Measurements from ENCODE around the gene DNAJC17. TPM values are rescaled to one million over a fixed set of nuclear protein-coding genes. Genes with fewer than 3 reads are reported as not detected.

DNAJC17 gene
- total and polyA plus RNA-seq, 2 donors (not counting 1 experiment from before 2014, with no cell fraction given), result 30.5 to 46.1 TPM

DNA sequence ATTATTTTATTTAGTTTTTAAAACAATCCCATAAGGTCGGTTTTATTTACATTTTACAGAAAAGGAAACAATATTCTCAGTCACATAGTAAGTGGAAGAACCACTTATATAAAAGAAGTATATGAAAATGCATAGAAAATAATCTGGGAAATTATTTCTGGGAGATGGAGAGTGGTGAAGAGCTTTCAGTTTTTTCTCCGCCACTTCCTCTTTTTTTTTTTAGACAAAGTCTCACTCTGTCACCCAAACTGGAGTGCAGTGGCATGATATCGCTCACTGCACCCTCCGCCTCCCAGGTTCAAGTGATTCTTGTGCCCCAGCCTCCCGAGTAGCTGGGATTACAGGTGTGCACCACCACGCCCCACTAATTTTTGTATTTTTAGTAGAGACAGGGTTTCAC is 91.1 kb downstream of the DNAJC17 start:
- intact Hi-C loops (cut with micrococcal nuclease), result no loop called here
- no peak for DNase-seq
- no peaks in the 10 kb centered on the region for H3K9me3 ChIP-seq (ENCODE audit: control extremely low read depth in 1 of 3, control insufficient read depth in 2 of 3, insufficient read depth in 1 of 3, low read length in 2 of 3)
- no peak overlapping the region for H3K4me2 ChIP-seq (replicated peaks; ENCODE audit: low read depth, low read length, poor library complexity, severe bottlenecking)
- no peak overlapping the region for H3K27ac ChIP-seq (ENCODE audit: low read length in 2 of 2)
- CTCF ChIA-PET, result interaction anchor here (0.6 to 1.3 kb wide), 2 partner anchors 9 to 31 kb away, joined by 3 read pairs; no protein-coding TSS in a partner anchor
- Mint-ChIP-seq H3K27ac (no peak overlapping the region), H3K4me3 (no peak overlapping the region), H3K4me1 (no peaks in the 10 kb centered on the region), H3K27me3 (no peaks in the 10 kb centered on the region), H3K9me3 (ENCODE audit: insufficient read depth) (no peaks in the 10 kb centered on the region)
- no peaks in the 10 kb centered on the region for H3K27me3 ChIP-seq (replicated peaks in 1 of 4; ENCODE audit: control extremely low read depth in 1 of 4, control insufficient read depth in 3 of 4, insufficient read depth in 4 of 4, low read length in 3 of 4)
- WGBS (ENCODE audit: insufficient coverage), result 100% methylated on average over 3 of the region's 6 CpGs
- H4K20me1 ChIP-seq (ENCODE audit: control insufficient read depth, insufficient read depth, low read length, poor library complexity, severe bottlenecking), result no peaks in the 10 kb centered on the region
- POLR2A ChIA-PET, result no interaction called here
- no peak overlapping the region for H3K4me3 ChIP-seq (ENCODE audit: control extremely low read depth in 1 of 5, extremely low read depth in 1 of 5, insufficient read depth in 1 of 5, low read depth in 2 of 5, low read length in 4 of 5)
- no peak overlapping the region for H3K9ac ChIP-seq (ENCODE audit: low read length)
- TF ChIP-seq, protein P1, sequence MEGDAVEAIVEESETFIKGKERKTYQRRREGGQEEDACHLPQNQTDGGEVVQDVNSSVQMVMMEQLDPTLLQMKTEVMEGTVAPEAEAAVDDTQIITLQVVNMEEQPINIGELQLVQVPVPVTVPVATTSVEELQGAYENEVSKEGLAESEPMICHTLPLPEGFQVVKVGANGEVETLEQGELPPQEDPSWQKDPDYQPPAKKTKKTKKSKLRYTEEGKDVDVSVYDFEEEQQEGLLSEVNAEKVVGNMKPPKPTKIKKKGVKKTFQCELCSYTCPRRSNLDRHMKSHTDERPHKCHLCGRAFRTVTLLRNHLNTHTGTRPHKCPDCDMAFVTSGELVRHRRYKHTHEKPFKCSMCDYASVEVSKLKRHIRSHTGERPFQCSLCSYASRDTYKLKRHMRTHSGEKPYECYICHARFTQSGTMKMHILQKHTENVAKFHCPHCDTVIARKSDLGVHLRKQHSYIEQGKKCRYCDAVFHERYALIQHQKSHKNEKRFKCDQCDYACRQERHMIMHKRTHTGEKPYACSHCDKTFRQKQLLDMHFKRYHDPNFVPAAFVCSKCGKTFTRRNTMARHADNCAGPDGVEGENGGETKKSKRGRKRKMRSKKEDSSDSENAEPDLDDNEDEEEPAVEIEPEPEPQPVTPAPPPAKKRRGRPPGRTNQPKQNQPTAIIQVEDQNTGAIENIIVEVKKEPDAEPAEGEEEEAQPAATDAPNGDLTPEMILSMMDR (IDR thresholded peaks at IDR 0.05), result no peak
- no peak for TF ChIP-seq EZH2 (IDR thresholded peaks at IDR 0.05; ENCODE audit: borderline replicate concordance, insufficient read depth, low read depth, low read length, poor library complexity, severe bottlenecking)
- H3K36me3 ChIP-seq (replicated peaks in 1 of 2; ENCODE audit: control extremely low read depth in 1 of 2, control insufficient read depth in 1 of 2, extremely low read depth in 1 of 2, insufficient read depth in 2 of 2, low read length in 1 of 2), result peaks cover 0 to 1% of the 10 kb centered on the region in 2 experiments
- ATAC-seq (ENCODE audit: low read depth), result no peak
- H3K4me1 ChIP-seq (ENCODE audit: control insufficient read depth in 2 of 2, insufficient read depth in 2 of 2, low read length in 2 of 2), result no peaks in the 10 kb centered on the region
- no peak overlapping the region for H2AFZ ChIP-seq (ENCODE audit: insufficient read depth, low read depth, low read length, poor library complexity, severe bottlenecking)
- H3K79me2 ChIP-seq (ENCODE audit: control insufficient read depth, insufficient read depth, low read length), result no peaks in the 10 kb centered on the region

Small RNAs within 50 kb of the gene (small RNA-seq; reads per million reads assigned to genes)
- not detected for gene SUMO2P15 (ENCODE audit: insufficient read length, low read depth, low replicate concordance)

Other genes with a start within 250 kb of the DNAJC17 start
- gene CCDC32, start 242.4 kb downstream of the DNAJC17 start, total RNA-seq, result 76.6 and 78.4 TPM in 2 replicates
- 24.0 and 29.5 TPM in 2 replicates for gene CCDC32, start 242.4 kb downstream of the DNAJC17 start, polyA plus RNA-seq
- 21.1 and 22.8 TPM in 2 replicates for gene RPUSD2, start 238.2 kb downstream of the DNAJC17 start, total RNA-seq
- 5.0 and 9.8 TPM in 2 replicates for gene RPUSD2, start 238.2 kb downstream of the DNAJC17 start, polyA plus RNA-seq
- 3.7 and 4.0 TPM in 2 replicates for gene KNL1, start 213.2 kb downstream of the DNAJC17 start, total RNA-seq
- gene KNL1, start 213.2 kb downstream of the DNAJC17 start, polyA plus RNA-seq, result 0.91 and 1.7 TPM in 2 replicates
- gene RAD51, start 112.3 kb downstream of the DNAJC17 start, total RNA-seq, result 1.9 and 2.0 TPM in 2 replicates
- 0.61 and 0.67 TPM in 2 replicates for gene RAD51, start 112.3 kb downstream of the DNAJC17 start, polyA plus RNA-seq
- 22.1 and 24.2 TPM in 2 replicates for gene RMDN3, start 52.2 kb downstream of the DNAJC17 start, total RNA-seq
- 11.6 and 12.4 TPM in 2 replicates for gene RMDN3, start 52.2 kb downstream of the DNAJC17 start, polyA plus RNA-seq
- 23.1 and 23.7 TPM in 2 replicates for gene GCHFR, start 43.4 kb downstream of the DNAJC17 start, total RNA-seq
- gene GCHFR, start 43.4 kb downstream of the DNAJC17 start, polyA plus RNA-seq, result 6.2 and 14.3 TPM in 2 replicates
- 8.6 and 9.5 TPM in 2 replicates for gene C15orf62, start 37.5 kb downstream of the DNAJC17 start, total RNA-seq
- gene C15orf62, start 37.5 kb downstream of the DNAJC17 start, polyA plus RNA-seq, result 0.30 and 0.50 TPM in 2 replicates
- gene ZFYVE19, start 384 bp downstream of the DNAJC17 start, total RNA-seq, result 29.4 and 29.8 TPM in 2 replicates
- gene ZFYVE19, start 384 bp downstream of the DNAJC17 start, polyA plus RNA-seq, result 55.8 and 60.5 TPM in 2 replicates
- gene PPP1R14D, start 21.2 kb upstream of the DNAJC17 start, total RNA-seq, result not detected in 2 replicates
- gene PPP1R14D, start 21.2 kb upstream of the DNAJC17 start, polyA plus RNA-seq, result 0.19 TPM in 1 of 2 replicates, not detected in the other
- gene SPINT1, start 36.6 kb upstream of the DNAJC17 start, total RNA-seq, result 14.4 and 18.2 TPM in 2 replicates
- 12.3 and 21.3 TPM in 2 replicates for gene SPINT1, start 36.6 kb upstream of the DNAJC17 start, polyA plus RNA-seq
- gene RHOV, start 66.8 kb upstream of the DNAJC17 start, total RNA-seq, result 0.41 and 0.54 TPM in 2 replicates
- 0.09 TPM in 1 of 2 replicates, not detected in the other for gene RHOV, start 66.8 kb upstream of the DNAJC17 start, polyA plus RNA-seq
- gene VPS18, start 87.0 kb upstream of the DNAJC17 start, total RNA-seq, result 29.6 TPM in 2 replicates
- 13.6 and 22.0 TPM in 2 replicates for gene VPS18, start 87.0 kb upstream of the DNAJC17 start, polyA plus RNA-seq
- gene DLL4, start 121.9 kb upstream of the DNAJC17 start, total RNA-seq, result 0.30 and 0.36 TPM in 2 replicates
- gene DLL4, start 121.9 kb upstream of the DNAJC17 start, polyA plus RNA-seq, result 0.07 and 0.10 TPM in 2 replicates
- 3.1 and 3.6 TPM in 2 replicates for gene CHAC1, start 146.0 kb upstream of the DNAJC17 start, total RNA-seq
- 0.81 and 1.2 TPM in 2 replicates for gene CHAC1, start 146.0 kb upstream of the DNAJC17 start, polyA plus RNA-seq